ENCODE measurements around the gene TRPC1. TPM values are rescaled to one million over a fixed set of nuclear protein-coding genes. Genes with fewer than 3 reads are reported as not detected.
"Not testable (repeated sequence)": the region's sequence is repeated elsewhere in the genome, so short reads cannot be mapped to it uniquely, and the experiment has no call there.

The TRPC1 gene
- total RNA-seq, 4 donors from 2014 or later: 3.3 to 12.0 (median 4.6) TPM

DNA sequence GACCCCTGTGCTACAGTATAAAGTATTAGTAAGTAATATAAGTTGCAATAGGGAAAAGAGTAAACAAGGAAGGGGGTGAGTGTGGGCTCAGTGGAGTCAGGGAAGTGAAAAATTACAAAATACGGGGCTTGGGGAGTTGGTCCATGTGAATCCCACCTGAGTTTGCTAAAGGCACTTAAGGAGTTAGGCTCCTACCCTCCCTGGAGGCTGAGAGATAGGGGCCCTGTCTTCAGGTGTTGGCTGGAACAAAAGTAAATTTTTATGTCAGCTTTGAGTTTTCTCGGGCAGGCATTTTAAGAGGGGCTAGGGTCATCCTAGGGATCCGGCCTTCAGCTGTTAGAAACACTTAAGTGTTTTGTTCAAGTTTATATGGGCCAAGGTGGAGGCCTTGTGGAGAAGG lies 8.2 kb downstream of the TRPC1 start:
- Histone ChIP-seq H3K4me3 (no peak overlapping the region), H3K27ac (no peak overlapping the region), H3K27me3 (no peaks in the 10 kb centered on the region), H3K9me3 (no peaks in the 10 kb centered on the region), H3K36me3 (no peaks in the 10 kb centered on the region), H3K4me1 (no peaks in the 10 kb centered on the region)
- TF ChIP-seq POLR2A (IDR thresholded peaks at IDR 0.05): no peak
- TF ChIP-seq EP300 (IDR thresholded peaks at IDR 0.05): no peak
- TF ChIP-seq POLR2AphosphoS5 (IDR thresholded peaks at IDR 0.05): no peak
- TF ChIP-seq, protein P1, sequence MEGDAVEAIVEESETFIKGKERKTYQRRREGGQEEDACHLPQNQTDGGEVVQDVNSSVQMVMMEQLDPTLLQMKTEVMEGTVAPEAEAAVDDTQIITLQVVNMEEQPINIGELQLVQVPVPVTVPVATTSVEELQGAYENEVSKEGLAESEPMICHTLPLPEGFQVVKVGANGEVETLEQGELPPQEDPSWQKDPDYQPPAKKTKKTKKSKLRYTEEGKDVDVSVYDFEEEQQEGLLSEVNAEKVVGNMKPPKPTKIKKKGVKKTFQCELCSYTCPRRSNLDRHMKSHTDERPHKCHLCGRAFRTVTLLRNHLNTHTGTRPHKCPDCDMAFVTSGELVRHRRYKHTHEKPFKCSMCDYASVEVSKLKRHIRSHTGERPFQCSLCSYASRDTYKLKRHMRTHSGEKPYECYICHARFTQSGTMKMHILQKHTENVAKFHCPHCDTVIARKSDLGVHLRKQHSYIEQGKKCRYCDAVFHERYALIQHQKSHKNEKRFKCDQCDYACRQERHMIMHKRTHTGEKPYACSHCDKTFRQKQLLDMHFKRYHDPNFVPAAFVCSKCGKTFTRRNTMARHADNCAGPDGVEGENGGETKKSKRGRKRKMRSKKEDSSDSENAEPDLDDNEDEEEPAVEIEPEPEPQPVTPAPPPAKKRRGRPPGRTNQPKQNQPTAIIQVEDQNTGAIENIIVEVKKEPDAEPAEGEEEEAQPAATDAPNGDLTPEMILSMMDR (IDR thresholded peaks at IDR 0.05): no peak
- no peak for DNase-seq (ENCODE audit: low spot score in 2 of 2)
- 91% methylated on average over 3 of the region's 3 CpGs for WGBS

DNA sequence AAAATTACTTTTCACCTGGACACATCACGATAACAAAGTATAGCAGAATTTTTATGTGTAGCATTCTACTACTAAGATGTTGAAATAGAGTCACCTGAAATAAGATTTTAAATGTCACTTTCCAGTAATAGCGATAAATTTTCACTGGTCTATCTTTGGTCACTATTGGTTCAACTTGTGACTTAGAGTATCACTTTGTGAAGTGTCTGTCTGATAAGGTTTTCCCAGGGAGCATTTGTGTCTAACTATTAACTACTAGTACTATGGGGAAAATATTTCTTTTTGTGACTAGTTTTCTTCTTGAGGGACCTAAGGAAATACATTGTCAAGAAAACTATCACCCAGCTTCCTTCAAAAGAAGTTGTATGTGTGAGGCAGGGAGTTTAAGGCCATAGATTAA lies 11.0 kb downstream of the TRPC1 start:
- Histone ChIP-seq H3K9me3 (no peaks in the 10 kb centered on the region), H3K27ac (no peak overlapping the region), H3K4me1 (no peaks in the 10 kb centered on the region), H3K27me3 (no peaks in the 10 kb centered on the region), H3K4me3 (no peak overlapping the region), H3K36me3 (no peaks in the 10 kb centered on the region)
- TF ChIP-seq POLR2A (IDR thresholded peaks at IDR 0.05) (no peak), POLR2AphosphoS5 (IDR thresholded peaks at IDR 0.05) (no peak), EP300 (IDR thresholded peaks at IDR 0.05) (no peak)
- TF ChIP-seq, protein P1 (IDR thresholded peaks at IDR 0.05): no peak
- no peak for DNase-seq (ENCODE audit: low spot score in 2 of 2)
- 100% methylated on average over 2 of the region's 2 CpGs for WGBS

DNA sequence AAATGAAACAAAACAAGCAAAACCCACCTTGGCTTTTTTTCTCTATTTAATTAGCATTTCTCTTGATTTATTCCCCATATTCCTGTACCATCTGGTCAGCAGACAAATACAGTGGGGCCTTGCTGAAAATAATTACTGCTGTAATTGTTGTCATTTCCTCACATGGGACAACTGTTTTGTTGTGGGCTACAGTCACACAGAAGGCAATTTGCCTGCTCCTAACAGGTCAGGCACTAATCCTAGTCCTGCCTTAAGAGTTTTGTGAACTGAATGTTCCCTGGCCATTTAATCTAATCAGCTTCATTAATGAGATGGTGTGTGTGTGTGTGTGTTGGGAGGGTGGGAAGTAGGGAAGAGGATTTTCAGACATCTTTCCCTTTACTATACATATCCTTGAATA lies 11.6 kb downstream of the TRPC1 start:
- no peak for DNase-seq (ENCODE audit: low spot score in 2 of 2)
- no peak overlapping the region for H3K4me3 ChIP-seq
- no peaks in the 10 kb centered on the region for H3K27me3 ChIP-seq
- H3K27ac ChIP-seq: no peak overlapping the region
- TF ChIP-seq POLR2AphosphoS5 (IDR thresholded peaks at IDR 0.05) (no peak), EP300 (IDR thresholded peaks at IDR 0.05) (no peak)
- no peaks in the 10 kb centered on the region for H3K9me3 ChIP-seq
- no peaks in the 10 kb centered on the region for H3K36me3 ChIP-seq
- no peaks in the 10 kb centered on the region for H3K4me1 ChIP-seq

DNA sequence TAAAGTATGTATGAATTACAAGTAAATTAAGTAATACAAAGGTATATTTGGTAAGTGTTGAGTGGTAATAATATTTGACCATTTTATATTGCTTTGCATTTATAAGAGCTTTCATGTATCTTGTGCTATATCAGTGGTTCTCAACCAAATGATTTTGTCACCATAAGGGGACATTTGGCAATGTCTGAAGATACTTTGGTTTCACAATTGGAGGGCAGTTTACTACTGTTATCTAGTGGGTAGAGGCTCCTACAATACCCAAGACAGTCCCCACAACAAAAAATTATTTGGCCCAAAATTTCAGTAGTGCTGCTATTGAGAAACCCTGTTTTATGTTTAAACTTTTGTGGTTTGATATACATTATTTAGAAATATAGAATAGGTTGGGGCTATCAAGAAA lies 14.6 kb downstream of the TRPC1 start:
- Histone ChIP-seq H3K9me3 (no peaks in the 10 kb centered on the region), H3K36me3 (no peaks in the 10 kb centered on the region), H3K4me3 (no peak overlapping the region), H3K27me3 (no peaks in the 10 kb centered on the region), H3K27ac (no peak overlapping the region), H3K4me1 (no peaks in the 10 kb centered on the region)
- TF ChIP-seq EP300 (IDR thresholded peaks at IDR 0.05): no peak
- TF ChIP-seq POLR2A (IDR thresholded peaks at IDR 0.05): no peak
- TF ChIP-seq POLR2AphosphoS5 (IDR thresholded peaks at IDR 0.05): no peak
- TF ChIP-seq, protein P1 (IDR thresholded peaks at IDR 0.05): no peak
- no peak for DNase-seq (ENCODE audit: low spot score in 2 of 2)

DNA sequence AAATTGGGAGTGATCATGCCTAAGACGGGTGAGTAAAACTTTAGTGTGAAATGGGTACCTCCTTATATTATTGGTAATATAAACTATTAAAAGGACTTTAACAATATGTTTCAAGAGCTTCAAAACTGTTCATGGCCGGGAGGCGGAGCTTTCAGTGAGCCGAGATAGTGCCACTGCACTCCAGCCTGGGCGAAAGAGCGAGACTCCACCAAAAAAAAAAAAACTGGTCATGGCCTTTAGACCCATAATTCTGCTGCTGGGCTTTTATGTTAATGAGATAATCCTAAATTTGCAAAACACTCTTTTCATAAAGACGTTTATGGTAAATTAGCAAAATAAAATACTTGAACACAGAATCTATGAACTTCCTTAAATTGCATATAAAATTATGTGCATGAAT lies 22.8 kb downstream of the TRPC1 start:
- Histone ChIP-seq H3K27ac (no peak overlapping the region), H3K4me1 (no peaks in the 10 kb centered on the region), H3K4me3 (no peak overlapping the region), H3K36me3 (no peaks in the 10 kb centered on the region), H3K27me3 (no peaks in the 10 kb centered on the region), H3K9me3 (no peaks in the 10 kb centered on the region)
- WGBS: 94% methylated on average over 7 of the region's 7 CpGs
- TF ChIP-seq, protein P1 (IDR thresholded peaks at IDR 0.05): no peak
- TF ChIP-seq POLR2A (IDR thresholded peaks at IDR 0.05) (no peak), EP300 (IDR thresholded peaks at IDR 0.05) (no peak), POLR2AphosphoS5 (IDR thresholded peaks at IDR 0.05) (no peak)
- DNase-seq (ENCODE audit: low spot score in 2 of 2): no peak

DNA sequence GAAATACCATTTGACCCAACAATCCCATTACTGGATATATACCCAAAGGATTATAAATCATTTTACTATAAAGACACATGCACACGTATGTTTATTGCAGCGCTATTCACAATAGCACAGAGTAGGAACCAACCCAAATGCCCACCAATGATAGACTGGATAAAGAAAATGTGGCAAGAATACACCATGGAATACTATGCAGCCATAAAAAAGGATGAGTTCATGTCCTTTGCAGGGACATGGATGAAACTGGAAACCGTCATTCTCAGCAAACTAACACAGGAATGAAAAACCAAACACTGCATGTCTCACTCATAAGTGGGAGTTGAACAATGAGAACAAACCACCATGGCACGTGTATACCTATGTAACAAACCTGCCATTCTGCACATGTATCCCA lies 26.7 kb downstream of the TRPC1 start:
- not testable (repeated sequence) for H3K27ac ChIP-seq; H3K4me3 ChIP-seq; H3K27me3 ChIP-seq; DNase-seq (ENCODE audit: low spot score in 2 of 2); H3K4me1 ChIP-seq; H3K9me3 ChIP-seq; H3K36me3 ChIP-seq
- 95% methylated on average over 4 of the region's 4 CpGs for WGBS

DNA sequence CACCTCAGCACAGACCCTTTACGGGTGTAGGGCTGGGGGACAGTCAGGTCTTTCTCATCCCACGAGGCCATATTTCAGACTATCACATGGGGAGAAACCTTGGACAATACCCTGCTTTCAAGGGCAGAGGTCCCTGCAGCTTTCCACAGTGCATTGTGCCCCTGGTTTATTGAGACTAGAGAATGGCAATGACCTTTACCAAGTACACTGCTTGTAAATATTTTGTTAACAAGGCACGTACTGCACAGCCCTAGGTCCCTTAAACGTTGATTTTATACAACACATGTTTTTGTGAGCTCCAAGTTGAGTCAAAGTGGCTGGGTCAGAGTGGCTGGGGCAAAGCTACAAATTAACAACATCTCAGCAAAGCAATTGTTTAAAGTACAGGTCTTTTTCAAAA lies 28.8 kb downstream of the TRPC1 start:
- not testable (repeated sequence) for H3K9me3 ChIP-seq; H3K36me3 ChIP-seq; H3K27ac ChIP-seq; DNase-seq (ENCODE audit: low spot score in 2 of 2); H3K4me1 ChIP-seq; H3K4me3 ChIP-seq; H3K27me3 ChIP-seq
- WGBS: 80% methylated on average over 4 of the region's 4 CpGs
